HEK293 (cell line): ENCODE results near the gene TSEN2.

ENCODE experiments used
- CTCF ChIA-PET: fragments of 350-600 bp; formaldehyde crosslinking; extraction: SDS; loops from one replicate; lab custom pipeline; 2021; ENCODE audit warnings: antibody characterized with exemption; lab: Yijun Ruan, JAX
- POLR2A ChIA-PET: fragments of 300-600 bp; formaldehyde crosslinking; extraction: SDS; loops from one replicate; lab custom pipeline; 2020; ENCODE audit warnings: antibody characterized with exemption, inconsistent platforms; lab: Yijun Ruan, JAX
- H3K27ac ChIP-seq: fragments of 200-500 bp; sonication (Bioruptor generic); 2 replicates; pipeline ENCODE4 v1.5.1; 2014; ENCODE audit warnings: low read depth, low read length, control low read depth, inconsistent platforms; ENCODE audit errors: extremely low read depth
- H3K36me3 ChIP-seq, 2 experiments: fragments of 200-500 bp in 1 of 2; sonication (Bioruptor generic) in 1 of 2; 1 replicate in 1 of 2; 2 replicates in 1 of 2; pipeline ENCODE4 v1.5.1; 2014 to 2017; ENCODE audit warnings: inconsistent platforms in 2 of 2, low read length in 2 of 2; ENCODE audit not compliant: control insufficient read depth in 2 of 2, insufficient read depth in 1 of 2
- H3K4me1 ChIP-seq: fragments of 200-500 bp; sonication (Bioruptor generic); 2 replicates; pipeline ENCODE4 v1.5.1; 2014; ENCODE audit warnings: mild to moderate bottlenecking, low read length, inconsistent platforms; ENCODE audit not compliant: control insufficient read depth, insufficient read depth
- H3K4me3 ChIP-seq: 2 replicates; pipeline ENCODE4 v1.5.1; 2011; ENCODE audit warnings: low read depth, mild to moderate bottlenecking, control low read depth, low read length, moderate library complexity
- H3K9me3 ChIP-seq: fragments of 200-500 bp; sonication (Bioruptor generic); 2 replicates; pipeline ENCODE4 v1.5.1; 2014; ENCODE audit warnings: low read depth, low read length, inconsistent platforms; ENCODE audit not compliant: control insufficient read depth, insufficient read depth
- AEBP2 ChIP-seq: fragments of 450-650 bp; formaldehyde crosslinking; IDR thresholded peaks from 2 replicates; pipeline ENCODE4 v1.5.1; 2016; ENCODE audit warnings: missing biosample characterization, missing genetic modification characterization, borderline replicate concordance
- GLIS1 ChIP-seq: fragments of 450-650 bp; formaldehyde crosslinking; IDR thresholded peaks from 2 replicates; pipeline ENCODE4 v1.5.1; 2016; ENCODE audit warnings: missing biosample characterization, missing genetic modification characterization
- HOXD13 ChIP-seq: sonication (generic); formaldehyde crosslinking; IDR thresholded peaks from 2 replicates; pipeline ENCODE4 v1.8.0; 2022; ENCODE audit warnings: missing genetic modification reagents, borderline replicate concordance
- KLF8 ChIP-seq: fragments of 450-650 bp; formaldehyde crosslinking; IDR thresholded peaks from 2 replicates; pipeline ENCODE4 v1.5.1; 2016; ENCODE audit warnings: missing biosample characterization, missing genetic modification characterization
- KLF9 ChIP-seq: fragments of 450-650 bp; formaldehyde crosslinking; IDR thresholded peaks from 2 replicates; pipeline ENCODE4 v1.5.1; 2016; ENCODE audit warnings: missing biosample characterization, missing genetic modification characterization, low read depth
- ZBTB6 ChIP-seq: fragments of 450-650 bp; formaldehyde crosslinking; IDR thresholded peaks from 2 replicates; pipeline ENCODE4 v1.5.1; 2017; ENCODE audit warnings: missing biosample characterization, missing genetic modification characterization
- ZFP41 ChIP-seq: fragments of 450-650 bp; formaldehyde crosslinking; IDR thresholded peaks from 2 replicates; pipeline ENCODE4 v1.5.1; 2016; ENCODE audit warnings: missing biosample characterization, missing genetic modification characterization, borderline replicate concordance
- ZFP69B ChIP-seq: fragments of 450-650 bp; formaldehyde crosslinking; IDR thresholded peaks from 2 replicates; pipeline ENCODE4 v1.5.1; 2016; ENCODE audit warnings: missing biosample characterization, missing genetic modification characterization
- ZNF239 ChIP-seq: fragments of 450-650 bp; formaldehyde crosslinking; IDR thresholded peaks from 2 replicates; pipeline ENCODE4 v1.5.1; 2016; ENCODE audit warnings: missing biosample characterization, missing genetic modification characterization
- ZNF341 ChIP-seq: fragments of 450-650 bp; formaldehyde crosslinking; IDR thresholded peaks from 2 replicates; pipeline ENCODE4; 2016; ENCODE audit warnings: low read depth, missing biosample characterization, missing genetic modification characterization
- ZNF394 ChIP-seq: fragments of 450-650 bp; formaldehyde crosslinking; IDR thresholded peaks from 2 replicates; pipeline ENCODE4 v1.5.1; 2016; ENCODE audit warnings: missing biosample characterization, missing genetic modification characterization, mild to moderate bottlenecking, moderate library complexity, borderline replicate concordance
- ZNF510 ChIP-seq: fragments of 450-650 bp; formaldehyde crosslinking; IDR thresholded peaks from 2 replicates; pipeline ENCODE4 v1.5.1; 2018; ENCODE audit warnings: mild to moderate bottlenecking, missing genetic modification characterization, missing biosample characterization; ENCODE audit not compliant: insufficient replicate concordance
- ZNF549 ChIP-seq: fragments of 450-650 bp; IDR thresholded peaks from 2 replicates; pipeline ENCODE4 v1.5.1; 2018; ENCODE audit warnings: missing biosample characterization, missing genetic modification characterization, mild to moderate bottlenecking, inconsistent platforms, moderate library complexity
- ZNF600 ChIP-seq: fragments of 450-650 bp; formaldehyde crosslinking; IDR thresholded peaks from 2 replicates; pipeline ENCODE4 v1.5.1; 2016; ENCODE audit warnings: missing biosample characterization, missing genetic modification characterization
- ZNF777 ChIP-seq: fragments of 450-650 bp; formaldehyde crosslinking; IDR thresholded peaks from 2 replicates; pipeline ENCODE4 v1.5.1; 2017; ENCODE audit warnings: missing biosample characterization, missing genetic modification characterization, borderline replicate concordance
- ZNF843 ChIP-seq: fragments of 450-650 bp; formaldehyde crosslinking; IDR thresholded peaks from 2 replicates; pipeline ENCODE4 v1.5.1; 2016; ENCODE audit warnings: missing biosample characterization, missing genetic modification characterization
- TF ChIP-seq, protein P1 (sequence below): fragments of 450-650 bp; formaldehyde crosslinking; IDR thresholded peaks from 2 replicates; pipeline ENCODE4 v1.5.1; 2016; ENCODE audit warnings: missing biosample characterization, missing genetic modification characterization, low read depth
- TF ChIP-seq, protein P2 (sequence below): fragments of 450-650 bp; formaldehyde crosslinking; IDR thresholded peaks from 2 replicates; pipeline ENCODE4 v1.5.1; 2017; ENCODE audit warnings: missing biosample characterization, missing genetic modification characterization
- TF ChIP-seq, protein P3 (sequence below): fragments of 450-650 bp; formaldehyde crosslinking; IDR thresholded peaks from 2 replicates; pipeline ENCODE4 v1.5.1; 2016; ENCODE audit warnings: missing biosample characterization, missing genetic modification characterization
- TF ChIP-seq, protein P4 (sequence below): fragments of 450-650 bp; formaldehyde crosslinking; IDR thresholded peaks from 2 replicates; pipeline ENCODE4 v1.5.1; 2016; ENCODE audit warnings: missing biosample characterization, missing genetic modification characterization
- TF ChIP-seq, protein P5 (sequence below): fragments of 450-650 bp; formaldehyde crosslinking; conservative IDR thresholded peaks from 2 replicates; pipeline ENCODE4 v1.5.1; 2016; ENCODE audit warnings: low read depth, missing biosample characterization, missing genetic modification characterization

The TSEN2 gene

GRCh38 chr3:12483410-12483809, 870 bp upstream of the TSEN2 start:
- H3K4me1 ChIP-seq: peaks cover 12% of the 10 kb centered on the region; the same call in 1 of the 2 replicates
- no peak overlapping the region; the same call in 1 of the 2 replicates for H3K27ac ChIP-seq
- H3K9me3 ChIP-seq: no peaks in the 10 kb centered on the region
- CTCF ChIA-PET: interaction anchor here (0.6 to 3.6 kb wide), 7 partner anchors 9 to 354 kb away, joined by 3 to 15 read pairs (median 4); partner anchors contain the start of gene MKRN2OS
- TF ChIP-seq ZNF600 (peak; percentile 71), ZNF843 (no peak), ZNF341 (peak; percentile 94), HOXD13 (no peak), KLF9 (tag by site-specific recombination) (no peak), ZNF549 (tag by site-specific recombination) (no peak), ZNF510 (tag by site-specific recombination) (no peak), ZBTB6 (tag by site-specific recombination) (no peak), KLF8 (tag by site-specific recombination) (no peak), ZNF239 (no peak), ZNF394 (tag by site-specific recombination) (no peak), ZNF777 (no peak), GLIS1 (tag by site-specific recombination) (peak; percentile 30; the same call in 1 of the 2 replicates), ZFP69B (tag by site-specific recombination) (no peak)
- TF ChIP-seq, protein P1, sequence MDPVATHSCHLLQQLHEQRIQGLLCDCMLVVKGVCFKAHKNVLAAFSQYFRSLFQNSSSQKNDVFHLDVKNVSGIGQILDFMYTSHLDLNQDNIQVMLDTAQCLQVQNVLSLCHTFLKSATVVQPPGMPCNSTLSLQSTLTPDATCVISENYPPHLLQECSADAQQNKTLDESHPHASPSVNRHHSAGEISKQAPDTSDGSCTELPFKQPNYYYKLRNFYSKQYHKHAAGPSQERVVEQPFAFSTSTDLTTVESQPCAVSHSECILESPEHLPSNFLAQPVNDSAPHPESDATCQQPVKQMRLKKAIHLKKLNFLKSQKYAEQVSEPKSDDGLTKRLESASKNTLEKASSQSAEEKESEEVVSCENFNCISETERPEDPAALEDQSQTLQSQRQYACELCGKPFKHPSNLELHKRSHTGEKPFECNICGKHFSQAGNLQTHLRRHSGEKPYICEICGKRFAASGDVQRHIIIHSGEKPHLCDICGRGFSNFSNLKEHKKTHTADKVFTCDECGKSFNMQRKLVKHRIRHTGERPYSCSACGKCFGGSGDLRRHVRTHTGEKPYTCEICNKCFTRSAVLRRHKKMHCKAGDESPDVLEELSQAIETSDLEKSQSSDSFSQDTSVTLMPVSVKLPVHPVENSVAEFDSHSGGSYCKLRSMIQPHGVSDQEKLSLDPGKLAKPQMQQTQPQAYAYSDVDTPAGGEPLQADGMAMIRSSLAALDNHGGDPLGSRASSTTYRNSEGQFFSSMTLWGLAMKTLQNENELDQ (tag by site-specific recombination): no peak
- TF ChIP-seq, protein P2, sequence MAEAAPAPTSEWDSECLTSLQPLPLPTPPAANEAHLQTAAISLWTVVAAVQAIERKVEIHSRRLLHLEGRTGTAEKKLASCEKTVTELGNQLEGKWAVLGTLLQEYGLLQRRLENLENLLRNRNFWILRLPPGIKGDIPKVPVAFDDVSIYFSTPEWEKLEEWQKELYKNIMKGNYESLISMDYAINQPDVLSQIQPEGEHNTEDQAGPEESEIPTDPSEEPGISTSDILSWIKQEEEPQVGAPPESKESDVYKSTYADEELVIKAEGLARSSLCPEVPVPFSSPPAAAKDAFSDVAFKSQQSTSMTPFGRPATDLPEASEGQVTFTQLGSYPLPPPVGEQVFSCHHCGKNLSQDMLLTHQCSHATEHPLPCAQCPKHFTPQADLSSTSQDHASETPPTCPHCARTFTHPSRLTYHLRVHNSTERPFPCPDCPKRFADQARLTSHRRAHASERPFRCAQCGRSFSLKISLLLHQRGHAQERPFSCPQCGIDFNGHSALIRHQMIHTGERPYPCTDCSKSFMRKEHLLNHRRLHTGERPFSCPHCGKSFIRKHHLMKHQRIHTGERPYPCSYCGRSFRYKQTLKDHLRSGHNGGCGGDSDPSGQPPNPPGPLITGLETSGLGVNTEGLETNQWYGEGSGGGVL (tag by site-specific recombination): 0 out of 2 replicates have a peak, but pooled peaks have one; percentile 25
- TF ChIP-seq, protein P3, sequence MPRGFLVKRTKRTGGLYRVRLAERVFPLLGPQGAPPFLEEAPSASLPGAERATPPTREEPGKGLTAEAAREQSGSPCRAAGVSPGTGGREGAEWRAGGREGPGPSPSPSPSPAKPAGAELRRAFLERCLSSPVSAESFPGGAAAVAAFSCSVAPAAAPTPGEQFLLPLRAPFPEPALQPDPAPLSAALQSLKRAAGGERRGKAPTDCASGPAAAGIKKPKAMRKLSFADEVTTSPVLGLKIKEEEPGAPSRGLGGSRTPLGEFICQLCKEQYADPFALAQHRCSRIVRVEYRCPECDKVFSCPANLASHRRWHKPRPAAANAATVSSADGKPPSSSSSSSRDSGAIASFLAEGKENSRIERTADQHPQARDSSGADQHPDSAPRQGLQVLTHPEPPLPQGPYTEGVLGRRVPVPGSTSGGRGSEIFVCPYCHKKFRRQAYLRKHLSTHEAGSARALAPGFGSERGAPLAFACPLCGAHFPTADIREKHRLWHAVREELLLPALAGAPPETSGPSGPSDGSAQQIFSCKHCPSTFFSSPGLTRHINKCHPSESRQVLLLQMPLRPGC (tag by site-specific recombination): peak; percentile 42; the same call in 1 of the 2 replicates
- H3K4me3 ChIP-seq: no peak overlapping the region
- POLR2A ChIA-PET: interaction anchor here (1.4 kb wide), 2 partner anchors 200 to 204 kb away, joined by 3 to 6 read pairs; no protein-coding TSS in a partner anchor
- H3K36me3 ChIP-seq: peaks cover 0 to 10% of the 10 kb centered on the region in 2 experiments; a peak in 1 of 3 replicates

- H3K4me1 ChIP-seq: peaks cover 12% of the 10 kb centered on the region; the same call in 1 of the 2 replicates
- H3K4me3 ChIP-seq: peak overlapping the region; percentile 39
- H3K36me3 ChIP-seq: peaks cover 0 to 14% of the 10 kb centered on the region in 2 experiments; a peak in 1 of 3 replicates
- POLR2A ChIA-PET: interaction anchor here (0.8 to 1.4 kb wide), 12 partner anchors 22 to 363 kb away, joined by 3 to 7 read pairs (median 4); partner anchors contain the start of genes MKRN2 and MKRN2OS
- H3K9me3 ChIP-seq: no peaks in the 10 kb centered on the region
- peak overlapping the region; percentile 56; the same call in 1 of the 2 replicates for H3K27ac ChIP-seq
- CTCF ChIA-PET: interaction anchor here (0.6 to 3.6 kb wide), 7 partner anchors 9 to 351 kb away, joined by 3 to 15 read pairs (median 4); partner anchors contain the start of gene MKRN2OS
- TF ChIP-seq, protein P4, sequence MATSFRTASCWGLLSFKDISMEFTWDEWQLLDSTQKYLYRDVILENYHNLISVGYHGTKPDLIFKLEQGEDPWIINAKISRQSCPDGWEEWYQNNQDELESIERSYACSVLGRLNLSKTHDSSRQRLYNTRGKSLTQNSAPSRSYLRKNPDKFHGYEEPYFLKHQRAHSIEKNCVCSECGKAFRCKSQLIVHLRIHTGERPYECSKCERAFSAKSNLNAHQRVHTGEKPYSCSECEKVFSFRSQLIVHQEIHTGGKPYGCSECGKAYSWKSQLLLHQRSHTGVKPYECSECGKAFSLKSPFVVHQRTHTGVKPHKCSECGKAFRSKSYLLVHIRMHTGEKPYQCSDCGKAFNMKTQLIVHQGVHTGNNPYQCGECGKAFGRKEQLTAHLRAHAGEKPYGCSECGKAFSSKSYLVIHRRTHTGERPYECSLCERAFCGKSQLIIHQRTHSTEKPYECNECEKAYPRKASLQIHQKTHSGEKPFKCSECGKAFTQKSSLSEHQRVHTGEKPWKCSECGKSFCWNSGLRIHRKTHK: no peak
- TF ChIP-seq AEBP2 (tag by site-specific recombination): no peak
- TF ChIP-seq, protein P5, sequence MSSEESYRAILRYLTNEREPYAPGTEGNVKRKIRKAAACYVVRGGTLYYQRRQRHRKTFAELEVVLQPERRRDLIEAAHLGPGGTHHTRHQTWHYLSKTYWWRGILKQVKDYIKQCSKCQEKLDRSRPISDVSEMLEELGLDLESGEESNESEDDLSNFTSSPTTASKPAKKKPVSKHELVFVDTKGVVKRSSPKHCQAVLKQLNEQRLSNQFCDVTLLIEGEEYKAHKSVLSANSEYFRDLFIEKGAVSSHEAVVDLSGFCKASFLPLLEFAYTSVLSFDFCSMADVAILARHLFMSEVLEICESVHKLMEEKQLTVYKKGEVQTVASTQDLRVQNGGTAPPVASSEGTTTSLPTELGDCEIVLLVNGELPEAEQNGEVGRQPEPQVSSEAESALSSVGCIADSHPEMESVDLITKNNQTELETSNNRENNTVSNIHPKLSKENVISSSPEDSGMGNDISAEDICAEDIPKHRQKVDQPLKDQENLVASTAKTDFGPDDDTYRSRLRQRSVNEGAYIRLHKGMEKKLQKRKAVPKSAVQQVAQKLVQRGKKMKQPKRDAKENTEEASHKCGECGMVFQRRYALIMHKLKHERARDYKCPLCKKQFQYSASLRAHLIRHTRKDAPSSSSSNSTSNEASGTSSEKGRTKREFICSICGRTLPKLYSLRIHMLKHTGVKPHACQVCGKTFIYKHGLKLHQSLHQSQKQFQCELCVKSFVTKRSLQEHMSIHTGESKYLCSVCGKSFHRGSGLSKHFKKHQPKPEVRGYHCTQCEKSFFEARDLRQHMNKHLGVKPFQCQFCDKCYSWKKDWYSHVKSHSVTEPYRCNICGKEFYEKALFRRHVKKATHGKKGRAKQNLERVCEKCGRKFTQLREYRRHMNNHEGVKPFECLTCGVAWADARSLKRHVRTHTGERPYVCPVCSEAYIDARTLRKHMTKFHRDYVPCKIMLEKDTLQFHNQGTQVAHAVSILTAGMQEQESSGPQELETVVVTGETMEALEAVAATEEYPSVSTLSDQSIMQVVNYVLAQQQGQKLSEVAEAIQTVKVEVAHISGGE (tag by site-specific recombination): no peak
- no peak for TF ChIP-seq ZFP41 (tag by site-specific recombination)
Measured at GRCh38 chr3:12483872-12484197, 445 bp upstream of the TSEN2 start.
